HepG2 (cell line): ENCODE data around the gene SMIM11. TPM values are rescaled to one million over a fixed set of nuclear protein-coding genes. Genes with fewer than 3 reads are reported as not detected.
A peak's percentile ranks its signal among the peaks of the same experiment; 100 is the strongest.

ENCODE experiments used
- ATAC-seq: fragments of 200-7000 bp; cut with Tn5 transposase; 3 replicates; pipeline ENCODE4 v1.9.1; 2020; ENCODE audit warnings: mild to moderate bottlenecking, moderate library complexity
- BruUV-seq: library from RNA; stranded (reverse); fragments of 400-500 nt; replicated peaks from 2 replicates; lab custom pipeline; 2021; lab: Mats Ljungman, UMichigan
- CTCF ChIA-PET: fragments of 300-600 bp; formaldehyde crosslinking; extraction: SDS; loops from one replicate; lab custom pipeline; 2021; ENCODE audit warnings: low total read pairs, inconsistent platforms, low intra/inter-chr PET ratio; lab: Yijun Ruan, JAX
- POLR2A ChIA-PET: fragments of 350-600 bp; sonication (Branson Sonifier 250); formaldehyde crosslinking; loops from one replicate; lab custom pipeline; 2020; ENCODE audit warnings: antibody characterized with exemption, inconsistent platforms; lab: Yijun Ruan, JAX
- DNase-seq: peaks from one replicate; pipeline ENCODE4 v3.0.0-alpha.2; 2015; ENCODE audit warnings: low spot score
- FAIRE-seq: peaks from 3 replicates; lab custom pipeline; 2011; peaks lifted over from hg19 to GRCh38; lab: Jason Lieb, UNC
- H2AFZ ChIP-seq: one replicate; pipeline ENCODE4 v1.6.1; 2011; ENCODE audit warnings: low read length, inconsistent platforms
- H3K27ac ChIP-seq: fragments of 300-600 bp; 3 replicates; pipeline ENCODE4 v1.8.0; 2011; ENCODE audit warnings: mixed run types, mild to moderate bottlenecking, mixed read lengths, low read length, inconsistent platforms; ENCODE audit not compliant: insufficient read depth; ENCODE audit errors: extremely low read length
- H3K27me3 ChIP-seq, 2 experiments: fragments of 200-600 bp in 1 of 2; 2 replicates in 1 of 2; 3 replicates in 1 of 2; pipeline versions ENCODE4 v1.6.0 to v1.8.0; 2011; ENCODE audit warnings: low read length in 2 of 2, mild to moderate bottlenecking in 2 of 2, moderate library complexity in 2 of 2, inconsistent platforms in 1 of 2; ENCODE audit not compliant: insufficient read depth in 2 of 2, control insufficient read depth in 1 of 2
- H3K36me3 ChIP-seq, 2 experiments: fragments of 200-600 bp in 1 of 2; replicated peaks in 1 of 2; 2 replicates in 1 of 2; 3 replicates in 1 of 2; pipeline versions ENCODE4 v1.5.1 to v1.8.0; 2011; ENCODE audit warnings: low read length in 2 of 2, inconsistent platforms in 1 of 2; ENCODE audit not compliant: insufficient read depth in 2 of 2, control insufficient read depth in 1 of 2
- H3K4me1 ChIP-seq: 2 replicates; pipeline ENCODE4 v1.5.1; 2012; ENCODE audit warnings: low read length, inconsistent platforms; ENCODE audit not compliant: insufficient read depth
- H3K4me2 ChIP-seq: 2 replicates; pipeline ENCODE4 v1.6.0; 2011; ENCODE audit warnings: low read depth, low read length, inconsistent platforms
- H3K4me3 ChIP-seq, 3 experiments: fragments of 200-600 bp in 1 of 3; sonication (generic), shearing (Covaris generic) in 1 of 3; replicated peaks in 1 of 3; 2 replicates each; pipeline ENCODE4 v1.5.1; 2011 to 2016; ENCODE audit warnings: low read length in 3 of 3, inconsistent platforms in 2 of 3, low read depth in 2 of 3, mild to moderate bottlenecking in 2 of 3, control low read depth in 1 of 3, mixed read lengths in 1 of 3; ENCODE audit not compliant: insufficient read depth in 1 of 3
- H3K79me2 ChIP-seq: one replicate; pipeline ENCODE4 v1.6.1; 2011; ENCODE audit warnings: low read length, inconsistent platforms; ENCODE audit not compliant: insufficient read depth
- H3K9ac ChIP-seq: 2 replicates; pipeline ENCODE4 v1.6.0; 2011; ENCODE audit warnings: mild to moderate bottlenecking, low read depth, low read length, inconsistent platforms; ENCODE audit not compliant: insufficient read depth
- H3K9me3 ChIP-seq: 2 replicates; pipeline ENCODE4 v1.5.1; 2012; ENCODE audit warnings: mild to moderate bottlenecking, low read length
- H4K20me1 ChIP-seq: 2 replicates; pipeline ENCODE4 v1.6.0; 2011; ENCODE audit warnings: inconsistent platforms, mild to moderate bottlenecking, low read length, moderate library complexity; ENCODE audit not compliant: insufficient read depth
- BRD4 ChIP-seq: sonication (generic); formaldehyde crosslinking; IDR thresholded peaks from 2 replicates; pipeline ENCODE4 v1.4.0; 2020; ENCODE audit warnings: missing genetic modification reagents
- CSRNP2 ChIP-seq: sonication (generic); formaldehyde crosslinking; conservative IDR thresholded peaks from 2 replicates; pipeline ENCODE4 v1.8.0; 2022; ENCODE audit warnings: low read depth, missing genetic modification reagents
- HNF4A ChIP-seq: sonication (generic); formaldehyde crosslinking; IDR thresholded peaks from 2 replicates; pipeline ENCODE4 v1.4.0; 2020; ENCODE audit warnings: missing genetic modification reagents
- IRX3 ChIP-seq: sonication (generic); formaldehyde crosslinking; IDR thresholded peaks from 2 replicates; pipeline ENCODE4 v1.8.1; 2023; ENCODE audit warnings: mild to moderate bottlenecking, low read depth, missing genetic modification reagents, borderline replicate concordance
- KLF16 ChIP-seq, 2 experiments: sonication (generic) in 1 of 2; formaldehyde crosslinking in 1 of 2; IDR thresholded peaks; 2 replicates each; pipeline versions ENCODE4 v1.6.1 to v1.8.0; 2016 to 2023; ENCODE audit warnings: missing genetic modification reagents in 2 of 2, missing compliant biosample characterization in 1 of 2
- MAX ChIP-seq: IDR thresholded peaks from 2 replicates; pipeline ENCODE4 v1.6.1; 2012; ENCODE audit warnings: inconsistent platforms
- MIER3 ChIP-seq: IDR thresholded peaks from 2 replicates; pipeline ENCODE4 v1.6.1; 2016; ENCODE audit warnings: missing compliant biosample characterization, borderline replicate concordance
- PCBP2 ChIP-seq: fragments of 200-400 bp; formaldehyde crosslinking; optimal IDR thresholded peaks from 2 replicates; pipeline ENCODE3; 2018; ENCODE audit warnings: low read length, low read depth; ENCODE audit not compliant: poor library complexity, severe bottlenecking
- PTBP1 ChIP-seq: fragments of 200-400 bp; formaldehyde crosslinking; IDR thresholded peaks from 2 replicates; pipeline ENCODE4 v1.6.1; 2018; ENCODE audit warnings: low read length, low read depth; ENCODE audit not compliant: poor library complexity, severe bottlenecking
- RAD51 ChIP-seq: fragments of 450-650 bp; IDR thresholded peaks from 2 replicates; pipeline ENCODE4 v1.6.1; 2016; ENCODE audit warnings: borderline replicate concordance
- SMAD3 ChIP-seq: sonication (generic); formaldehyde crosslinking; IDR thresholded peaks from 2 replicates; pipeline ENCODE4 v1.4.0; 2020; ENCODE audit warnings: missing genetic modification reagents
- SNAPC4 ChIP-seq: sonication (generic); formaldehyde crosslinking; IDR thresholded peaks from 2 replicates; pipeline ENCODE4 v1.4.0; 2020; ENCODE audit warnings: mild to moderate bottlenecking, missing genetic modification reagents
- ZIK1 ChIP-seq: sonication (generic); formaldehyde crosslinking; IDR thresholded peaks from 2 replicates; pipeline ENCODE4 v1.5.0; 2020; ENCODE audit warnings: mild to moderate bottlenecking, low read depth, missing genetic modification reagents, borderline replicate concordance
- ZNF558 ChIP-seq: sonication (generic); formaldehyde crosslinking; IDR thresholded peaks from 2 replicates; pipeline ENCODE4 v1.9.0; 2022; ENCODE audit warnings: mild to moderate bottlenecking, missing genetic modification reagents, borderline replicate concordance
- ZNF709 ChIP-seq: sonication (generic); formaldehyde crosslinking; IDR thresholded peaks from 2 replicates; pipeline ENCODE4 v1.5.0; 2020; ENCODE audit warnings: mild to moderate bottlenecking, missing genetic modification reagents
- WGBS: methylation state at CpG from one replicate; pipeline ENCODE4 v1.1.6; 2017; ENCODE audit warnings: low lambda C conversion rate; 5-methylcytosine and 5-hydroxymethylcytosine counted together
- in situ Hi-C: cut with HindIII; loops from 2 replicates; pipeline ENCODE4 v1.10.0; 2017; ENCODE audit warnings: low pct_unique_long_range_greater_than_20kb; ENCODE audit not compliant: extremely low pct_ligation_motif_present
- intact Hi-C: fragments of 100-400 bp; cut with micrococcal nuclease; formaldehyde crosslinking; loops from one replicate; pipeline ENCODE4 v1.10.0; 2022; ENCODE audit not compliant: unreplicated experiment
- polyA plus RNA-seq, 8 experiments: library from polyadenylated mRNA; depleted of rRNA in 3 of 8; stranded (reverse) in 7 of 8; unstranded in 1 of 8; fragments of >200 nt; fragmentation: Illumina TruSeq in 4 of 8; extraction: Trizol in 4 of 8; gene quantifications; 2 replicates each; pipeline versions ENCODE4 v1.2.1 to v1.2.3, GENCODE V29; 2011 to 2016; ENCODE audit warnings: low read depth in 4 of 8, missing spikeins in 1 of 8, mixed read lengths in 1 of 8; ENCODE audit not compliant: insufficient read depth in 1 of 8
- total RNA-seq, 5 experiments: library from RNA; depleted of rRNA; stranded (reverse); fragments of >200 nt; fragmentation: Illumina TruSeq; extraction: Trizol; gene quantifications; 2 replicates each; pipeline ENCODE4 v1.2.3, GENCODE V29; 2016; ENCODE audit warnings: low read depth in 1 of 5
- TF ChIP-seq, protein P1 (sequence below): sonication (generic); formaldehyde crosslinking; conservative IDR thresholded peaks from 2 replicates; pipeline ENCODE4 v1.4.0; 2020; ENCODE audit warnings: missing genetic modification reagents

The SMIM11 gene
- total and polyA plus RNA-seq, 2 of the 13 experiments (the other 11 are each of a cell fraction or from before 2014, with no cell fraction given): 6.4 to 18.9 TPM

GRCh38 chr21:34369741-34370140, 5.6 kb upstream of the SMIM11 start (continued):
- TF ChIP-seq SNAPC4 (CRISPR knock-in tag): no peak
- TF ChIP-seq RAD51: no peak

DNA sequence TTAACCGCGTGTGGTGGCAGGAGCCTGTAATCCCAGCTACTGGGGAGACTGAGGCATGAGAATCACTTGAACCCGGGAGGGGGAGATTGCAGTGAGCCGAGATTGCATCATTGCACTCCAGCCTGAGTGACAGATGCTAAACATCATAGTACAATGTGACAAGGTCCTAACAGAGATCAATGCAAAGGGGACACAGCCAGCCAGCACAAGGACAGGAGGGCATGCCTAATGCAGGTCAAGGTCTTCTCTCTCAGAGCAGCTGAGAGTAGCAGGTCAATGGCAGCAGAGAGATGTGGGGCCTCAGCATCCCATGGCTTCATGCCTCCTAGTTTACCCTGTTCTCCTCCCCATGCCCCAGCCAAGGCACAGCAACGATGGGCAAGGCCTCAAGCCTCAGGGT, 3.0 kb upstream of the SMIM11 start:
- Histone ChIP-seq H3K79me2 (no peaks in the 10 kb centered on the region), H3K27ac (peak overlapping the region; percentile 37), H3K4me3 (no peak overlapping the region), H3K4me2 (peak overlapping the region; percentile 66), H3K9me3 (no peaks in the 10 kb centered on the region), H2AFZ (no peak overlapping the region), H3K9ac (no peak overlapping the region), H4K20me1 (no peaks in the 10 kb centered on the region), H3K4me1 (peaks cover 30% of the 10 kb centered on the region), H3K36me3 (no peaks in the 10 kb centered on the region), H3K27me3 (no peaks in the 10 kb centered on the region)
- intact Hi-C loops (no loop called here), in situ Hi-C loops (no loop called here)
- ChIA-PET POLR2A (interaction anchor here (0.6 kb wide), 1 partner anchor 1791 kb away, joined by 3 read pairs; no protein-coding TSS in a partner anchor), CTCF (no interaction called here)
- 10% methylated on average over 4 of the region's 5 CpGs for WGBS
- BruUV-seq: no TSS peak
- FAIRE-seq (peak; percentile 68), DNase-seq (peak; percentile 57), ATAC-seq (peak; percentile 69)
- TF ChIP-seq, protein P1, sequence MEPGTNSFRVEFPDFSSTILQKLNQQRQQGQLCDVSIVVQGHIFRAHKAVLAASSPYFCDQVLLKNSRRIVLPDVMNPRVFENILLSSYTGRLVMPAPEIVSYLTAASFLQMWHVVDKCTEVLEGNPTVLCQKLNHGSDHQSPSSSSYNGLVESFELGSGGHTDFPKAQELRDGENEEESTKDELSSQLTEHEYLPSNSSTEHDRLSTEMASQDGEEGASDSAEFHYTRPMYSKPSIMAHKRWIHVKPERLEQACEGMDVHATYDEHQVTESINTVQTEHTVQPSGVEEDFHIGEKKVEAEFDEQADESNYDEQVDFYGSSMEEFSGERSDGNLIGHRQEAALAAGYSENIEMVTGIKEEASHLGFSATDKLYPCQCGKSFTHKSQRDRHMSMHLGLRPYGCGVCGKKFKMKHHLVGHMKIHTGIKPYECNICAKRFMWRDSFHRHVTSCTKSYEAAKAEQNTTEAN: no peak
- TF ChIP-seq CSRNP2 (CRISPR knock-in tag) (no peak), HNF4A (CRISPR knock-in tag) (peak; percentile 98), ZIK1 (CRISPR knock-in tag) (no peak), PCBP2 (no peak), BRD4 (no peak), PTBP1 (no peak), ZNF558 (CRISPR knock-in tag) (no peak), SMAD3 (CRISPR knock-in tag) (no peak), MIER3 (CRISPR knock-in tag) (peak; percentile 74; the same call in 1 of the 2 replicates), ZNF709 (CRISPR knock-in tag) (no peak), MAX (peak; percentile 50; the same call in 1 of the 2 replicates), IRX3 (CRISPR knock-in tag) (no peak), KLF16 (CRISPR knock-in tag; IDR thresholded peaks at IDR 0.05) (peak in 1 of 2 experiments; percentile 68; a peak in 1 of 4 replicates)
